ENCODE data around the gene YAP1. TPM values are rescaled to one million over a fixed set of nuclear protein-coding genes. Genes with fewer than 3 reads are reported as not detected.

The YAP1 gene
- total and polyA plus RNA-seq, 2 experiments from 2014 or later, result 20.6 to 111 TPM

GRCh38 chr11:102208835-102209234, 98.6 kb downstream of the YAP1 start:
- Histone ChIP-seq H3K4me2 (no peak overlapping the region), H3K27ac (no peak overlapping the region), H3K27me3 (no peaks in the 10 kb centered on the region), H4K20me1 (ENCODE audit: insufficient read depth, poor library complexity, severe bottlenecking) (no peaks in the 10 kb centered on the region), H3K9me3 (ENCODE audit: low read depth) (no peaks in the 10 kb centered on the region), H2AFZ (no peak overlapping the region), H3K4me3 (no peak overlapping the region), H3K9me2 (replicated peaks; ENCODE audit: insufficient read depth) (no peaks in the 10 kb centered on the region), H3K36me3 (replicated peaks; ENCODE audit: insufficient read depth, low read depth) (no peaks in the 10 kb centered on the region), H3K4me1 (ENCODE audit: insufficient read depth) (no peaks in the 10 kb centered on the region), H3K79me2 (peaks cover 42% of the 10 kb centered on the region)
- no peak for DNase-seq (ENCODE audit: low spot score)
- WGBS (ENCODE audit: low lambda C conversion rate, missing lambda C conversion rate), result 95% methylated on average over 2 of the region's 2 CpGs
- TF ChIP-seq EZH2 (IDR thresholded peaks at IDR 0.05; ENCODE audit: borderline replicate concordance), result no peak
- TF ChIP-seq EZH2phosphoT487 (IDR thresholded peaks at IDR 0.05; ENCODE audit: low read depth, severe bottlenecking, unreplicated experiment), result no peak
- TF ChIP-seq, protein P1, sequence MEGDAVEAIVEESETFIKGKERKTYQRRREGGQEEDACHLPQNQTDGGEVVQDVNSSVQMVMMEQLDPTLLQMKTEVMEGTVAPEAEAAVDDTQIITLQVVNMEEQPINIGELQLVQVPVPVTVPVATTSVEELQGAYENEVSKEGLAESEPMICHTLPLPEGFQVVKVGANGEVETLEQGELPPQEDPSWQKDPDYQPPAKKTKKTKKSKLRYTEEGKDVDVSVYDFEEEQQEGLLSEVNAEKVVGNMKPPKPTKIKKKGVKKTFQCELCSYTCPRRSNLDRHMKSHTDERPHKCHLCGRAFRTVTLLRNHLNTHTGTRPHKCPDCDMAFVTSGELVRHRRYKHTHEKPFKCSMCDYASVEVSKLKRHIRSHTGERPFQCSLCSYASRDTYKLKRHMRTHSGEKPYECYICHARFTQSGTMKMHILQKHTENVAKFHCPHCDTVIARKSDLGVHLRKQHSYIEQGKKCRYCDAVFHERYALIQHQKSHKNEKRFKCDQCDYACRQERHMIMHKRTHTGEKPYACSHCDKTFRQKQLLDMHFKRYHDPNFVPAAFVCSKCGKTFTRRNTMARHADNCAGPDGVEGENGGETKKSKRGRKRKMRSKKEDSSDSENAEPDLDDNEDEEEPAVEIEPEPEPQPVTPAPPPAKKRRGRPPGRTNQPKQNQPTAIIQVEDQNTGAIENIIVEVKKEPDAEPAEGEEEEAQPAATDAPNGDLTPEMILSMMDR (IDR thresholded peaks at IDR 0.05; ENCODE audit: poor library complexity), result no peak

DNA sequence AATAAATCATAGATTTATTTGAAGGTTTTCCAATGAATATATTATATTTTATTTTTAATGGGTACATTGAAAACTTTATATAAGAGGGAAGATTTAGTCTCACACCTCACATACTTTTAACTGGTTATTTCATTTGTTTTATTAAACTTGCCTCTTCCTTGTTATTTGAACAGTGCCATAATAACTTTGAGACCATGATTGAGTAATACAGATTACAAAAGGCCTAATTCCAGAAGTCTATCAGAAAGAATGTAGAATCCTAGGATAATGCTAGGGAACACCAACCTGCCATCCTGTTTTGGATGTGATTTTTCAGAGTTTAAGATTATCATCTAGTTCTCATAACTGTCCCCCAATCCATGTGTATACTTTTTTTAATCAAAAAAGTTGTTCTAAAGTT, 104.4 kb downstream of the YAP1 start:
- H3K27me3 ChIP-seq, result no peaks in the 10 kb centered on the region
- H3K4me2 ChIP-seq, result no peak overlapping the region
- no peak overlapping the region for H2AFZ ChIP-seq
- no peaks in the 10 kb centered on the region for H4K20me1 ChIP-seq (ENCODE audit: insufficient read depth, poor library complexity, severe bottlenecking)
- DNase-seq (ENCODE audit: low spot score), result no peak
- H3K4me1 ChIP-seq (ENCODE audit: insufficient read depth), result no peaks in the 10 kb centered on the region
- H3K9me2 ChIP-seq (replicated peaks; ENCODE audit: insufficient read depth), result no peaks in the 10 kb centered on the region
- H3K79me2 ChIP-seq, result peaks cover 41% of the 10 kb centered on the region
- TF ChIP-seq EZH2 (IDR thresholded peaks at IDR 0.05; ENCODE audit: borderline replicate concordance) (no peak), EZH2phosphoT487 (IDR thresholded peaks at IDR 0.05; ENCODE audit: low read depth, severe bottlenecking, unreplicated experiment) (no peak)
- TF ChIP-seq, protein P1 (IDR thresholded peaks at IDR 0.05; ENCODE audit: poor library complexity), result no peak
- H3K36me3 ChIP-seq (replicated peaks; ENCODE audit: insufficient read depth, low read depth), result no peaks in the 10 kb centered on the region
- no peak overlapping the region for H3K4me3 ChIP-seq
- no peak overlapping the region for H3K27ac ChIP-seq
- no peaks in the 10 kb centered on the region for H3K9me3 ChIP-seq (ENCODE audit: low read depth)

DNA sequence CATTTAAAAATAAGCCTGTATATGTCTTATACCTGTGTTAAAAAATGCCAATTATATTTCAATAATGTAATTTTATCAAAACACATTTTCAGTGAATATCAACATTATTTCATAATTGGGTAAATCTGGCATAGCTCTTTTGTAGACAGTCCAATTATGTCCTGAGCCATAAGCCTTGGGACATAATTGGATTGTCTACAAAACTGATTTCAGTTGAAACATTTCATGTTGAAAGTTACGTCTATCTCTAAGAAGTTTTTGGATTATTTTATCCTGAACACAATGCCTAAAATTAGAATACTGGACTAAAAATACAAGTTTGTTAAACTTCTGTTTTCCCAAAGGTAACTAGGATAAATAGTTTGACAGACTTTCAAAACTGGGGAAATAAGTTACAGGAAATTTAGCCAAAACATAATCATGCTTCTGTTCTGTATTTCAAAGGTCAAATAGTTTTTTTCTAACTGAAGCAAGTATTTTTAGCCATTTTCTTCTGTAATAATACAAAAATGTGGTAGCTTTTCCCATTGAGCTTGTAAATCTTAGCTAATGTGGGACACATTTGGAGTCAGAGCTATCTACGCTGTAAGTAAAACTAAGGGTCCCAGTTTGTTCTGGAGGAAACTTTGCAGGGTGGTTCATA, 106.3 kb downstream of the YAP1 start:
- H4K20me1 ChIP-seq (ENCODE audit: insufficient read depth, poor library complexity, severe bottlenecking), result no peaks in the 10 kb centered on the region
- H3K9me3 ChIP-seq (ENCODE audit: low read depth), result no peaks in the 10 kb centered on the region
- TF ChIP-seq EZH2phosphoT487 (IDR thresholded peaks at IDR 0.05; ENCODE audit: low read depth, severe bottlenecking, unreplicated experiment) (no peak), EZH2 (IDR thresholded peaks at IDR 0.05; ENCODE audit: borderline replicate concordance) (no peak)
- TF ChIP-seq, protein P1 (IDR thresholded peaks at IDR 0.05; ENCODE audit: poor library complexity), result no peak
- H3K9me2 ChIP-seq (replicated peaks; ENCODE audit: insufficient read depth), result no peaks in the 10 kb centered on the region
- DNase-seq (ENCODE audit: low spot score), result no peak
- no peak overlapping the region for H2AFZ ChIP-seq
- no peak overlapping the region for H3K4me2 ChIP-seq
- peaks cover 53% of the 10 kb centered on the region for H3K79me2 ChIP-seq
- H3K27ac ChIP-seq, result no peak overlapping the region
- H3K4me1 ChIP-seq (ENCODE audit: insufficient read depth), result no peaks in the 10 kb centered on the region
- H3K27me3 ChIP-seq, result no peaks in the 10 kb centered on the region
- 95% methylated on average over 2 of the region's 2 CpGs for WGBS (ENCODE audit: low lambda C conversion rate, missing lambda C conversion rate)
- H3K4me3 ChIP-seq, result no peak overlapping the region
- no peaks in the 10 kb centered on the region for H3K36me3 ChIP-seq (replicated peaks; ENCODE audit: insufficient read depth, low read depth)
